ENCODE results near the gene USP17L25. TPM values are rescaled to one million over a fixed set of nuclear protein-coding genes. Genes with fewer than 3 reads are reported as not detected.
"Not testable (repeated sequence)": the region's sequence is repeated elsewhere in the genome, so short reads cannot be mapped to it uniquely, and the experiment has no call there.

USP17L25 gene
- total and polyA plus RNA-seq, 2 of the 8 experiments (the other 6 are each of a cell fraction or from before 2014, with no cell fraction given), result not detected

- WGBS, 2 experiments (ENCODE audit: extremely low coverage in 1 of 2, insufficient coverage in 1 of 2, insufficient read length in 1 of 2, insufficient replicate concordance in 2 of 2, low coverage in 1 of 2, low lambda C conversion rate in 2 of 2, missing lambda C conversion rate in 1 of 2), result 14% methylated on average over 1 of the region's 1 CpG; no CpG with 5 or more reads in 1 of the 2 experiments
- CTCF ChIA-PET (ENCODE audit: partially characterized antibody); FAIRE-seq; H2BK12ac ChIP-seq (ENCODE audit: low read depth, low read length); H3K18ac ChIP-seq (ENCODE audit: extremely low read depth, low read length); H3K4me3 ChIP-seq (ENCODE audit: extremely low read depth in 1 of 4, insufficient read depth in 2 of 4, low read depth in 3 of 4, low read length in 4 of 4); H3K4ac ChIP-seq (replicated peaks; ENCODE audit: insufficient read length, low read depth, low read length); H2BK15ac ChIP-seq (ENCODE audit: low read length); H3K14ac ChIP-seq (ENCODE audit: insufficient read length); H3K9ac ChIP-seq (replicated peaks in 1 of 4; ENCODE audit: extremely low read depth in 1 of 4, low read depth in 3 of 4, low read length in 3 of 4); H3K79me1 ChIP-seq (ENCODE audit: low read depth, low read length); H2BK20ac ChIP-seq (ENCODE audit: low read length); H4K5ac ChIP-seq (ENCODE audit: insufficient read length, low read depth, low read length); H3K23me2 ChIP-seq (ENCODE audit: low read depth, low read length); H4K8ac ChIP-seq (ENCODE audit: extremely low read depth, insufficient read depth, low read length); H4K91ac ChIP-seq (replicated peaks; ENCODE audit: insufficient read length, low read length); H2BK120ac ChIP-seq (replicated peaks; ENCODE audit: low read depth, low read length); POLR2A ChIA-PET (ENCODE audit: partially characterized antibody); H3K79me2 ChIP-seq (ENCODE audit: control insufficient read depth in 1 of 2, insufficient read depth in 2 of 2, low read length in 2 of 2); H4K20me1 ChIP-seq (replicated peaks in 1 of 2; ENCODE audit: control insufficient read depth in 1 of 2, insufficient read depth in 2 of 2, low read length in 2 of 2); H3K27ac ChIP-seq (ENCODE audit: low read depth, low read length); H3K27me3 ChIP-seq (replicated peaks in 1 of 4; ENCODE audit: control insufficient read depth in 3 of 4, extremely low read depth in 1 of 4, insufficient read depth in 3 of 4, low read length in 3 of 4); H2AK5ac ChIP-seq (ENCODE audit: low read depth, low read length); H3K56ac ChIP-seq (replicated peaks; ENCODE audit: insufficient read length, low read depth, low read length); H2AFZ ChIP-seq (ENCODE audit: low read length); H2BK5ac ChIP-seq (ENCODE audit: low read depth, low read length); H3K4me2 ChIP-seq (ENCODE audit: insufficient read depth in 1 of 2, low read depth in 2 of 2, low read length in 2 of 2); DNase-seq (ENCODE audit: low read depth in 1 of 2, low spot score in 2 of 2); H3K4me1 ChIP-seq (replicated peaks in 1 of 4; ENCODE audit: control insufficient read depth in 3 of 4, insufficient read depth in 4 of 4, low read length in 3 of 4); H3K36me3 ChIP-seq (ENCODE audit: control insufficient read depth in 2 of 4, insufficient read depth in 4 of 4, low read length in 3 of 4); H3K23ac ChIP-seq (ENCODE audit: insufficient read length): not testable (repeated sequence)
- H3K9me3 ChIP-seq (ENCODE audit: insufficient read depth in 2 of 2, low read depth in 1 of 2, low read length in 1 of 2), result peaks cover 10 to 48% of the 10 kb centered on the region in 2 experiments; a peak in 3 of 4 replicates
Observed at GRCh38 chr4:9379881-9380280, 50.2 kb downstream of the USP17L25 start.

Other genes with a start within 250 kb of the USP17L25 start
- not detected in 2 replicates for gene FAM90A26, start 159.5 kb upstream of the USP17L25 start, total RNA-seq (2021; fragmentation: NEBNext Ultra II Directional; extraction: Animal tissue kit (Norgen Biotek cat#: 25700))
- gene FAM90A26, start 159.5 kb upstream of the USP17L25 start, polyA plus RNA-seq (2011; rRNA removed), result 0.05 TPM in 1 of 2 replicates, not detected in the other
- gene USP17L10, start 119.3 kb upstream of the USP17L25 start, total RNA-seq (2021; fragmentation: NEBNext Ultra II Directional; extraction: Animal tissue kit (Norgen Biotek cat#: 25700)), result not detected in 2 replicates
- gene USP17L10, start 119.3 kb upstream of the USP17L25 start, polyA plus RNA-seq (2011; rRNA removed), result not detected in 2 replicates
- gene USP17L11, start 114.5 kb upstream of the USP17L25 start, total RNA-seq (2021; fragmentation: NEBNext Ultra II Directional; extraction: Animal tissue kit (Norgen Biotek cat#: 25700)), result not detected in 2 replicates
- gene USP17L11, start 114.5 kb upstream of the USP17L25 start, polyA plus RNA-seq (2011; rRNA removed), result not detected in 2 replicates
- gene USP17L12, start 109.8 kb upstream of the USP17L25 start, total RNA-seq (2021; fragmentation: NEBNext Ultra II Directional; extraction: Animal tissue kit (Norgen Biotek cat#: 25700)), result not detected in 2 replicates
- not detected in 2 replicates for gene USP17L12, start 109.8 kb upstream of the USP17L25 start, polyA plus RNA-seq (2011; rRNA removed)
- gene USP17L13, start 105.0 kb upstream of the USP17L25 start, total RNA-seq (2021; fragmentation: NEBNext Ultra II Directional; extraction: Animal tissue kit (Norgen Biotek cat#: 25700)), result not detected in 2 replicates
- gene USP17L13, start 105.0 kb upstream of the USP17L25 start, polyA plus RNA-seq (2011; rRNA removed), result not detected in 2 replicates
- gene USP17L15, start 95.5 kb upstream of the USP17L25 start, total RNA-seq (2021; fragmentation: NEBNext Ultra II Directional; extraction: Animal tissue kit (Norgen Biotek cat#: 25700)), result not detected in 2 replicates
- gene USP17L15, start 95.5 kb upstream of the USP17L25 start, polyA plus RNA-seq (2011; rRNA removed), result not detected in 2 replicates
- gene USP17L17, start 86.0 kb upstream of the USP17L25 start, total RNA-seq (2021; fragmentation: NEBNext Ultra II Directional; extraction: Animal tissue kit (Norgen Biotek cat#: 25700)), result not detected in 2 replicates
- not detected in 2 replicates for gene USP17L17, start 86.0 kb upstream of the USP17L25 start, polyA plus RNA-seq (2011; rRNA removed)
- not detected in 2 replicates for gene USP17L18, start 81.3 kb upstream of the USP17L25 start, total RNA-seq (2021; fragmentation: NEBNext Ultra II Directional; extraction: Animal tissue kit (Norgen Biotek cat#: 25700))
- gene USP17L18, start 81.3 kb upstream of the USP17L25 start, polyA plus RNA-seq (2011; rRNA removed), result not detected in 2 replicates
- not detected in 2 replicates for gene USP17L19, start 76.5 kb upstream of the USP17L25 start, total RNA-seq (2021; fragmentation: NEBNext Ultra II Directional; extraction: Animal tissue kit (Norgen Biotek cat#: 25700))
- not detected in 2 replicates for gene USP17L19, start 76.5 kb upstream of the USP17L25 start, polyA plus RNA-seq (2011; rRNA removed)
- not detected in 2 replicates for gene USP17L20, start 71.8 kb upstream of the USP17L25 start, total RNA-seq (2021; fragmentation: NEBNext Ultra II Directional; extraction: Animal tissue kit (Norgen Biotek cat#: 25700))
- gene USP17L20, start 71.8 kb upstream of the USP17L25 start, polyA plus RNA-seq (2011; rRNA removed), result not detected in 2 replicates
- not detected in 2 replicates for gene USP17L21, start 67.0 kb upstream of the USP17L25 start, total RNA-seq (2021; fragmentation: NEBNext Ultra II Directional; extraction: Animal tissue kit (Norgen Biotek cat#: 25700))
- gene USP17L21, start 67.0 kb upstream of the USP17L25 start, polyA plus RNA-seq (2011; rRNA removed), result not detected in 2 replicates
- not detected in 2 replicates for gene USP17L22, start 62.3 kb upstream of the USP17L25 start, total RNA-seq (2021; fragmentation: NEBNext Ultra II Directional; extraction: Animal tissue kit (Norgen Biotek cat#: 25700))
- gene USP17L22, start 62.3 kb upstream of the USP17L25 start, polyA plus RNA-seq (2011; rRNA removed), result not detected in 2 replicates
- not detected in 2 replicates for gene USP17L24, start 4.7 kb upstream of the USP17L25 start, total RNA-seq (2021; fragmentation: NEBNext Ultra II Directional; extraction: Animal tissue kit (Norgen Biotek cat#: 25700))
- gene USP17L24, start 4.7 kb upstream of the USP17L25 start, polyA plus RNA-seq (2011; rRNA removed), result not detected in 2 replicates
- gene USP17L26, start 4.7 kb downstream of the USP17L25 start, total RNA-seq (2021; fragmentation: NEBNext Ultra II Directional; extraction: Animal tissue kit (Norgen Biotek cat#: 25700)), result not detected in 2 replicates
- not detected in 2 replicates for gene USP17L26, start 4.7 kb downstream of the USP17L25 start, polyA plus RNA-seq (2011; rRNA removed)
- gene USP17L5, start 9.5 kb downstream of the USP17L25 start, total RNA-seq (2021; fragmentation: NEBNext Ultra II Directional; extraction: Animal tissue kit (Norgen Biotek cat#: 25700)), result not detected in 2 replicates
- not detected in 2 replicates for gene USP17L5, start 9.5 kb downstream of the USP17L25 start, polyA plus RNA-seq (2011; rRNA removed)
- gene USP17L27, start 14.2 kb downstream of the USP17L25 start, total RNA-seq (2021; fragmentation: NEBNext Ultra II Directional; extraction: Animal tissue kit (Norgen Biotek cat#: 25700)), result not detected in 2 replicates
- not detected in 2 replicates for gene USP17L27, start 14.2 kb downstream of the USP17L25 start, polyA plus RNA-seq (2011; rRNA removed)
- not detected in 2 replicates for gene USP17L28, start 19.0 kb downstream of the USP17L25 start, total RNA-seq (2021; fragmentation: NEBNext Ultra II Directional; extraction: Animal tissue kit (Norgen Biotek cat#: 25700))
- gene USP17L28, start 19.0 kb downstream of the USP17L25 start, polyA plus RNA-seq (2011; rRNA removed), result not detected in 2 replicates
- not detected in 2 replicates for gene USP17L29, start 23.7 kb downstream of the USP17L25 start, total RNA-seq (2021; fragmentation: NEBNext Ultra II Directional; extraction: Animal tissue kit (Norgen Biotek cat#: 25700))
- not detected in 2 replicates for gene USP17L29, start 23.7 kb downstream of the USP17L25 start, polyA plus RNA-seq (2011; rRNA removed)
- gene USP17L30, start 33.2 kb downstream of the USP17L25 start, total RNA-seq (2021; fragmentation: NEBNext Ultra II Directional; extraction: Animal tissue kit (Norgen Biotek cat#: 25700)), result not detected in 2 replicates
- not detected in 2 replicates for gene USP17L30, start 33.2 kb downstream of the USP17L25 start, polyA plus RNA-seq (2011; rRNA removed)
- not detected in 2 replicates for gene DEFB131A, start 114.5 kb downstream of the USP17L25 start, total RNA-seq (2021; fragmentation: NEBNext Ultra II Directional; extraction: Animal tissue kit (Norgen Biotek cat#: 25700))
- not detected in 2 replicates for gene DEFB131A, start 114.5 kb downstream of the USP17L25 start, polyA plus RNA-seq (2011; rRNA removed)

All from H1 (cell line).